Measurements from ENCODE around the gene NCOR1.

NCOR1 gene

GRCh38 chr17:16243385-16243784 lies 28.1 kb upstream of the NCOR1 start:
- no peak for ATAC-seq
- TF ChIP-seq GLIS3 (CRISPR knock-in tag; IDR thresholded peaks at IDR 0.05) (no peak), ZNF70 (CRISPR knock-in tag; IDR thresholded peaks at IDR 0.05) (no peak), TCF4 (CRISPR knock-in tag; IDR thresholded peaks at IDR 0.05; ENCODE audit: borderline replicate concordance) (no peak), ZNF565 (CRISPR knock-in tag; conservative IDR thresholded peaks at IDR 0.05; ENCODE audit: low read depth) (no peak), PPARA (CRISPR knock-in tag; IDR thresholded peaks at IDR 0.05; ENCODE audit: borderline replicate concordance) (no peak), SNAI2 (CRISPR knock-in tag; IDR thresholded peaks at IDR 0.05) (no peak), TOX (CRISPR knock-in tag; IDR thresholded peaks at IDR 0.05; ENCODE audit: borderline replicate concordance) (no peak), ISL1 (CRISPR knock-in tag; IDR thresholded peaks at IDR 0.05) (no peak), CREB5 (CRISPR knock-in tag; IDR thresholded peaks at IDR 0.05; ENCODE audit: low read depth) (no peak), ARNTL (CRISPR knock-in tag; IDR thresholded peaks at IDR 0.05; ENCODE audit: borderline replicate concordance, low read depth) (no peak), ZFP30 (CRISPR knock-in tag; IDR thresholded peaks at IDR 0.05) (no peak), CSDC2 (CRISPR knock-in tag; IDR thresholded peaks at IDR 0.05) (no peak), ZC3H10 (CRISPR knock-in tag; IDR thresholded peaks at IDR 0.05) (no peak), ZFP3 (CRISPR knock-in tag; IDR thresholded peaks at IDR 0.05) (no peak), ZNF8 (CRISPR knock-in tag; IDR thresholded peaks at IDR 0.05) (no peak), ESRRG (CRISPR knock-in tag; IDR thresholded peaks at IDR 0.05) (no peak), TSHZ2 (CRISPR knock-in tag; IDR thresholded peaks at IDR 0.05) (no peak), BACH2 (CRISPR knock-in tag; IDR thresholded peaks at IDR 0.05; ENCODE audit: borderline replicate concordance) (no peak), RARB (CRISPR knock-in tag; IDR thresholded peaks at IDR 0.05) (no peak), POU6F1 (CRISPR knock-in tag; IDR thresholded peaks at IDR 0.05; ENCODE audit: borderline replicate concordance, low read depth) (no peak)

GRCh38 chr17:16241906-16242399 lies 26.6 kb upstream of the NCOR1 start:
- no peak for TF ChIP-seq TCF4 (CRISPR knock-in tag; IDR thresholded peaks at IDR 0.05; ENCODE audit: borderline replicate concordance)
- ATAC-seq, result no peak

- no peak for TF ChIP-seq ZNF70 (CRISPR knock-in tag; IDR thresholded peaks at IDR 0.05)
- TF ChIP-seq TSHZ2 (CRISPR knock-in tag; IDR thresholded peaks at IDR 0.05), result no peak
- TF ChIP-seq ZFP30 (CRISPR knock-in tag; IDR thresholded peaks at IDR 0.05), result no peak
- TF ChIP-seq ZC3H10 (CRISPR knock-in tag; IDR thresholded peaks at IDR 0.05), result no peak
- TF ChIP-seq TCF4 (CRISPR knock-in tag; IDR thresholded peaks at IDR 0.05; ENCODE audit: borderline replicate concordance), result no peak
- TF ChIP-seq BACH2 (CRISPR knock-in tag; IDR thresholded peaks at IDR 0.05; ENCODE audit: borderline replicate concordance), result no peak
- no peak for TF ChIP-seq ZNF565 (CRISPR knock-in tag; conservative IDR thresholded peaks at IDR 0.05; ENCODE audit: low read depth)
- no peak for TF ChIP-seq ISL1 (CRISPR knock-in tag; IDR thresholded peaks at IDR 0.05)
- ATAC-seq, result no peak
Observed at GRCh38 chr17:16239931-16240330, 24.6 kb upstream of the NCOR1 start.

- no peak for ATAC-seq
- TF ChIP-seq ZNF565 (CRISPR knock-in tag; conservative IDR thresholded peaks at IDR 0.05; ENCODE audit: low read depth) (no peak), ZNF70 (CRISPR knock-in tag; IDR thresholded peaks at IDR 0.05) (no peak), TSHZ2 (CRISPR knock-in tag; IDR thresholded peaks at IDR 0.05) (no peak), TOX (CRISPR knock-in tag; IDR thresholded peaks at IDR 0.05; ENCODE audit: borderline replicate concordance) (no peak), POU6F1 (CRISPR knock-in tag; IDR thresholded peaks at IDR 0.05; ENCODE audit: borderline replicate concordance, low read depth) (no peak), ARNTL (CRISPR knock-in tag; IDR thresholded peaks at IDR 0.05; ENCODE audit: borderline replicate concordance, low read depth) (no peak), ZFP3 (CRISPR knock-in tag; IDR thresholded peaks at IDR 0.05) (no peak), TCF4 (CRISPR knock-in tag; IDR thresholded peaks at IDR 0.05; ENCODE audit: borderline replicate concordance) (no peak), ZNF8 (CRISPR knock-in tag; IDR thresholded peaks at IDR 0.05) (no peak), ZC3H10 (CRISPR knock-in tag; IDR thresholded peaks at IDR 0.05) (no peak), GLIS3 (CRISPR knock-in tag; IDR thresholded peaks at IDR 0.05) (no peak), BACH2 (CRISPR knock-in tag; IDR thresholded peaks at IDR 0.05; ENCODE audit: borderline replicate concordance) (no peak), OSR1 (CRISPR knock-in tag; IDR thresholded peaks at IDR 0.05) (no peak)
Observed at GRCh38 chr17:16232391-16232790, 17.1 kb upstream of the NCOR1 start.

Data from SK-N-SH treated with all-trans-retinoic acid at 6 μM for 48 hours (cell line).